Measurements from ENCODE around the gene LMTK2.

LMTK2 gene

GRCh38 chr7:98180751-98181150 is 74.1 kb downstream of the LMTK2 start:
- Histone ChIP-seq H3K27ac (ENCODE audit: low read depth, low read length) (no peak overlapping the region), H3K9me3 (ENCODE audit: low read length) (no peaks in the 10 kb centered on the region), H3K4me1 (ENCODE audit: insufficient read depth, low read length) (no peaks in the 10 kb centered on the region), H3K36me3 (ENCODE audit: insufficient read depth, low read length) (peaks cover 9% of the 10 kb centered on the region), H3K9ac (ENCODE audit: low read length) (no peak overlapping the region), H3K27me3 (ENCODE audit: control insufficient read depth in 1 of 2, insufficient read depth in 2 of 2, low read length in 2 of 2) (no peaks in the 10 kb centered on the region), H3K4me3 (ENCODE audit: low read depth in 1 of 2, low read length in 2 of 2) (no peak overlapping the region)

DNA sequence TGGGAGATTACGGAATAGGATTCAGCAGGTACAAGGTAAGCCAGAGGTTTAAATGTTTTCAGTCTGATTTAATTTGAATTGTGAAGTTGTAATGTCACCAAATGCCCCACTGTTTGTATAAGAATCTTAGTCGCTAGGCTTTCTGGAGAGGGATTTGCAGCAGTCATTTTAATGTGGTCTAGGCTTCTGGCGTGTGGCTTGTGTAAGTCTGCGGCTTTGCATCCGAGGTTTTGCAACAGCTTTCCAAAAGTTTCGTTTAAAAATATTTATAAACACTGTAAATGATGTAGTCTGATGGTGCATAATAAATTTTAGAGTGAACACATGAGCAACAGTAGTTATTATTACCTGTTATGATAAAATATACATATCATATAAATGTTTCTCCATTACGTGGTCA is 78.4 kb downstream of the LMTK2 start:
- H3K4me3 ChIP-seq (ENCODE audit: low read depth in 1 of 2, low read length in 2 of 2) = no peak overlapping the region
- H3K9ac ChIP-seq (ENCODE audit: low read length) = no peak overlapping the region
- peaks cover 12% of the 10 kb centered on the region for H3K4me1 ChIP-seq (ENCODE audit: insufficient read depth, low read length)
- H3K36me3 ChIP-seq (ENCODE audit: insufficient read depth, low read length) = no peaks in the 10 kb centered on the region
- H3K27me3 ChIP-seq (ENCODE audit: control insufficient read depth in 1 of 2, insufficient read depth in 2 of 2, low read length in 2 of 2) = no peaks in the 10 kb centered on the region
- no peak overlapping the region for H3K27ac ChIP-seq (ENCODE audit: low read depth, low read length)
- no peaks in the 10 kb centered on the region for H3K9me3 ChIP-seq (ENCODE audit: low read length)

DNA sequence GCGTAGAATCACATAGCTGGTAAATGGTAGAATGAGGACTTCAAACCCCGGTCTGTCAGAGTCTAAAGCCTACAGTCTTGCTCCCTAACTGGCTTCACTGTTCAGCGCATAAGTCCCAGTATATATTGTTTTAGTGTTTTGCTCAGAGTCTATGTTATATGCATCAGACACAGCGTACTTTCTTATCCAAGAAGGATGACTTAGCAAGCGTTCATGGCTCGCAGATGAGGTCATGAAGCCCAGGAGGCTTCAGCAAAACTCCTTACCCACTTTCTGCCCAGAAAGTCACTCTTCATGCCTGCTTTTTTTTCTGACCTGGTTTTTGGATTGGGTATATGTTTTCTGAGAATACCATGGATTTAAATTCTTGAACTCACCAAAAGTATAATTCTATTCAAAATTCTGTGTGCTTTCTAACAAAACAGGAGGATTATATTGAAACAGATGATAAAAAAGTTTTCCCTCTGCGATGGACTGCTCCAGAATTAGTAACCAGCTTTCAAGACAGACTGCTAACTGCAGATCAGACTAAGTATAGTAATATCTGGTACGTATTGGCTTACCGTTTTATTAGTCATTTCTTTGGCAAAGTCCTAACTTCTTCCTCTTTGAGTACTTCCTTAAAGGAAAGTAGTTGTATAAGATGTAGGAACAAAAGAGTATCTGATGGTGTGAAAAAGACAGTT is 79.9 kb downstream of the LMTK2 start:
- no peaks in the 10 kb centered on the region for H3K9me3 ChIP-seq (ENCODE audit: low read length)
- no peaks in the 10 kb centered on the region for H3K27me3 ChIP-seq (ENCODE audit: control insufficient read depth in 1 of 2, insufficient read depth in 2 of 2, low read length in 2 of 2)
- H3K36me3 ChIP-seq (ENCODE audit: insufficient read depth, low read length) = no peaks in the 10 kb centered on the region
- H3K4me3 ChIP-seq (ENCODE audit: low read depth in 1 of 2, low read length in 2 of 2) = no peak overlapping the region
- H3K27ac ChIP-seq (ENCODE audit: low read depth, low read length) = no peak overlapping the region
- no peak overlapping the region for H3K9ac ChIP-seq (ENCODE audit: low read length)
- H3K4me1 ChIP-seq (ENCODE audit: insufficient read depth, low read length) = peaks cover 12% of the 10 kb centered on the region

DNA sequence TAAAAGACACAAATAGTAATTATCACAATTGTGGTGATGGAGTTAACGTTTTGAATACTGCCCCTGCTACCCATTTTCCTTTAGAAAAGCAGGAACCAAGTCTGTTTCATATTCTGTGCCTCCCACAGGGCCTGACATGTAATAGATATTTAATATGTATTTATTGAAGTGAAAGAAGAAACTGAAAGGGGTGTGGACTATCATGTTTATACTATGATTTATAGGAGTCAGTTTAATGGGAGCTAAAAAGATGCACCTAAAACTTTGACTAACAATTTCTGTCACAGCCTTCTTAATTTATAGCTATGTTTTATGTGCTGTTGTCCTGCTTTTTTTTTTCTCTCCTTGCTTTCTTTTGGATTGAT is 80.5 kb downstream of the LMTK2 start:
- Histone ChIP-seq H3K4me3 (ENCODE audit: low read depth in 1 of 2, low read length in 2 of 2) (no peak overlapping the region), H3K9ac (ENCODE audit: low read length) (no peak overlapping the region), H3K27me3 (ENCODE audit: control insufficient read depth in 1 of 2, insufficient read depth in 2 of 2, low read length in 2 of 2) (no peaks in the 10 kb centered on the region), H3K36me3 (ENCODE audit: insufficient read depth, low read length) (no peaks in the 10 kb centered on the region), H3K27ac (ENCODE audit: low read depth, low read length) (no peak overlapping the region), H3K4me1 (ENCODE audit: insufficient read depth, low read length) (peaks cover 12% of the 10 kb centered on the region), H3K9me3 (ENCODE audit: low read length) (no peaks in the 10 kb centered on the region)

DNA sequence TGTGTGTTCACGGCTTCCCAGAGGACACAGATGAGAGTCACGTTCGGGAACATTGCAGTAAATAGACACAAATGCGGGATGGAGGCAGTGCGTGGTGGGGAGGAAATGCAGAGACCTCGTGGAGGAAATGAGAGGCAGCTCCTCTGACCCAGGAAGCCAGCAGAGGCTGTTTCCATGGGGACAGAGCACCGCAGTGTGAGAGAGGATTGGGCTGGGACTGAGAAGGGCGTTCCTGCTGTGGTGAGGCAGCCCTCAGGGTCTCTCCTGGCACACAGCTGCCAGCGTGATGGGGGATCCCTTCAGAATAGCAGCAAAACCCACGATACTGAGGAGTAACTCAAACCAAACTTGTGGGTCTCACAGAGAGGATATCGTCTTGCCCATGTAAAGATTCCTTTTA is 82.9 kb downstream of the LMTK2 start:
- Histone ChIP-seq H3K36me3 (ENCODE audit: insufficient read depth, low read length) (peaks cover 22% of the 10 kb centered on the region), H3K27ac (ENCODE audit: low read depth, low read length) (no peak overlapping the region), H3K9ac (ENCODE audit: low read length) (no peak overlapping the region), H3K9me3 (ENCODE audit: low read length) (no peaks in the 10 kb centered on the region), H3K4me1 (ENCODE audit: insufficient read depth, low read length) (peaks cover 12% of the 10 kb centered on the region), H3K27me3 (ENCODE audit: control insufficient read depth in 1 of 2, insufficient read depth in 2 of 2, low read length in 2 of 2) (no peaks in the 10 kb centered on the region), H3K4me3 (ENCODE audit: low read depth in 1 of 2, low read length in 2 of 2) (no peak overlapping the region)

- Histone ChIP-seq H3K9me3 (ENCODE audit: low read length) (no peaks in the 10 kb centered on the region), H3K36me3 (ENCODE audit: insufficient read depth, low read length) (peaks cover 31% of the 10 kb centered on the region), H3K27me3 (ENCODE audit: control insufficient read depth in 1 of 2, insufficient read depth in 2 of 2, low read length in 2 of 2) (no peaks in the 10 kb centered on the region), H3K4me3 (ENCODE audit: low read depth in 1 of 2, low read length in 2 of 2) (no peak overlapping the region), H3K27ac (ENCODE audit: low read depth, low read length) (no peak overlapping the region), H3K9ac (ENCODE audit: low read length) (no peak overlapping the region), H3K4me1 (ENCODE audit: insufficient read depth, low read length) (peaks cover 5% of the 10 kb centered on the region)
These were observed 85.2 kb downstream of the LMTK2 start for GRCh38 chr7:98191668-98192431.

- Histone ChIP-seq H3K4me1 (ENCODE audit: insufficient read depth, low read length) (no peaks in the 10 kb centered on the region), H3K9me3 (ENCODE audit: low read length) (no peaks in the 10 kb centered on the region), H3K4me3 (ENCODE audit: low read depth in 1 of 2, low read length in 2 of 2) (no peak overlapping the region), H3K27me3 (ENCODE audit: control insufficient read depth in 1 of 2, insufficient read depth in 2 of 2, low read length in 2 of 2) (no peaks in the 10 kb centered on the region), H3K36me3 (ENCODE audit: insufficient read depth, low read length) (peaks cover 31% of the 10 kb centered on the region), H3K9ac (ENCODE audit: low read length) (no peak overlapping the region), H3K27ac (ENCODE audit: low read depth, low read length) (no peak overlapping the region)
These were observed 86.3 kb downstream of the LMTK2 start for GRCh38 chr7:98192781-98193457.

DNA sequence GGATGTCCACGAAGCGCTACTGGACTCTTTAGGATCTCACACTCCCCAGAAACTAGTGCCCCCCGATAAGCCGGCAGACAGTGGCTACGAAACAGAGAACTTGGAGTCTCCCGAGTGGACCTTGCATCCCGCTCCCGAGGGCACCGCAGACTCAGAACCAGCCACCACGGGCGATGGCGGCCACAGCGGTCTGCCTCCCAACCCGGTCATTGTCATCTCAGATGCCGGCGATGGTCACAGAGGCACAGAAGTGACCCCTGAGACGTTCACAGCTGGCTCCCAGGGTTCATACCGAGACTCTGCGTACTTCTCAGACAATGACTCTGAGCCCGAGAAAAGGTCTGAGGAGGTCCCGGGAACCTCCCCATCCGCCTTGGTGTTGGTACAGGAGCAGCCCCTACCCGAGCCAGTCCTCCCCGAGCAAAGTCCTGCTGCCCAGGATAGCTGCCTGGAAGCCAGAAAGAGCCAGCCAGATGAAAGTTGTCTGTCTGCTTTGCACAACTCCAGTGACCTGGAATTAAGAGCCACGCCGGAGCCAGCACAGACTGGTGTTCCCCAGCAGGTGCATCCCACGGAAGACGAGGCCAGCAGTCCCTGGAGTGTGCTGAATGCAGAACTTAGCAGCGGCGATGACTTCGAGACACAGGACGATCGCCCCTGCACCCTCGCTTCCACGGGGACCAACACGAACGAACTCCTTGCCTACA is 87.0 kb downstream of the LMTK2 start:
- no peaks in the 10 kb centered on the region for H3K4me1 ChIP-seq (ENCODE audit: insufficient read depth, low read length)
- no peaks in the 10 kb centered on the region for H3K27me3 ChIP-seq (ENCODE audit: control insufficient read depth in 1 of 2, insufficient read depth in 2 of 2, low read length in 2 of 2)
- peaks cover 31% of the 10 kb centered on the region for H3K36me3 ChIP-seq (ENCODE audit: insufficient read depth, low read length)
- H3K9ac ChIP-seq (ENCODE audit: low read length) = no peak overlapping the region
- no peak overlapping the region for H3K27ac ChIP-seq (ENCODE audit: low read depth, low read length)
- H3K9me3 ChIP-seq (ENCODE audit: low read length) = no peaks in the 10 kb centered on the region
- H3K4me3 ChIP-seq (ENCODE audit: low read depth in 1 of 2, low read length in 2 of 2) = no peak overlapping the region

DNA sequence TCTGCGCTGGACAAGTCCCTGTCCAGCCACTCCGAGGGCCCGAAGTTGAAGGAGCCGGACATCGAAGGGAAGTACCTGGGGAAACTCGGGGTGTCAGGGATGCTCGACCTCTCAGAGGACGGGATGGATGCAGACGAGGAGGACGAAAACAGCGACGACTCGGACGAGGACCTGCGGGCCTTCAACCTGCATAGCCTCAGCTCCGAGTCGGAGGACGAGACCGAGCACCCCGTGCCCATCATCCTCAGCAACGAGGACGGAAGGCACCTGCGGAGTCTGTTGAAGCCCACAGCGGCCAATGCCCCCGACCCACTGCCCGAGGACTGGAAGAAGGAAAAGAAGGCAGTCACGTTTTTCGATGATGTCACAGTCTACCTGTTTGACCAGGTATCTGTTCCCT is 87.5 kb downstream of the LMTK2 start:
- no peak overlapping the region for H3K9ac ChIP-seq (ENCODE audit: low read length)
- no peak overlapping the region for H3K4me3 ChIP-seq (ENCODE audit: low read depth in 1 of 2, low read length in 2 of 2)

DNA sequence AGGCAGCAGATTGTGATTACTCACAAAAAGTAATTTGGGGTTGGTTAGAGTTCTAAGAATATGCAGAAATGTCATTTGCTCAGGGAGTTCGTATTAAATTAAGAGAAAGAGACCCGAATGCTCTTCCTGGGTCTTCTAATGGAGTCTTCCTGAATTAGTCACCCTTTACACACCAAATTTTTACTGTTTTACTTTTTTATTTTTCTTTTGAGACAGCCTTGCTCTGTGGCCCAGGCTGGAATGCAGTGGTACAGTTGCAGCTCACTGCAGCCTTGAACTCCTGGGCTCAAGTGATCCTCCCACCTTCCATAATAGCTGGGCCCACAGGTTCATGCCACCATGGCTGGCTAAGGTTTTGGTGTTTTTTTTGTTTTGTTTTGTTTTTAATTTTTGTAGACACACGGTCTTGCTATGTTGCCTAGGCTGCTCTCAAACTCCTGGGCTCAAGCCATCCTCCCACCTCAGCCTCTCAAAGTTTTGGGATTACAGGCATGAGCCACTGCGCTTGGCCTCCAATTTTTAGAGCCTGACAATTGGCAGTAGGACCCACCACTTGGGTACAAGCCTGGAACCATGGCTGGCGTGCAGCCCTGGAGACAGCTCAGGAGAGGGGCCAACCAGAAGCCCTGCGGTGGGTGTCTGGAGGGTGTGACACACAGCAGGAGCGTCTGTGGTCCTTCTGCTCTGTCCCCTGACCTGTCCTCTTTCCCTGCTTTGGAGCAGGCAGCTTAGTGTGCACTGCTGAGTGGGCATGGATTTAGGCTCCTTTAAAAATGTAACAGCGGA is 88.2 kb downstream of the LMTK2 start:
- Histone ChIP-seq H3K4me3 (ENCODE audit: low read depth in 1 of 2, low read length in 2 of 2) (no peak overlapping the region), H3K4me1 (ENCODE audit: insufficient read depth, low read length) (no peaks in the 10 kb centered on the region), H3K9me3 (ENCODE audit: low read length) (no peaks in the 10 kb centered on the region), H3K9ac (ENCODE audit: low read length) (no peak overlapping the region), H3K27me3 (ENCODE audit: control insufficient read depth in 1 of 2, insufficient read depth in 2 of 2, low read length in 2 of 2) (no peaks in the 10 kb centered on the region), H3K36me3 (ENCODE audit: insufficient read depth, low read length) (peaks cover 31% of the 10 kb centered on the region), H3K27ac (ENCODE audit: low read depth, low read length) (no peak overlapping the region)

More for the DNA sequence above, 87.5 kb downstream of the LMTK2 start:
- peaks cover 31% of the 10 kb centered on the region for H3K36me3 ChIP-seq (ENCODE audit: insufficient read depth, low read length)
- no peak overlapping the region for H3K27ac ChIP-seq (ENCODE audit: low read depth, low read length)
- H3K9me3 ChIP-seq (ENCODE audit: low read length) = no peaks in the 10 kb centered on the region
- H3K4me1 ChIP-seq (ENCODE audit: insufficient read depth, low read length) = no peaks in the 10 kb centered on the region
- no peaks in the 10 kb centered on the region for H3K27me3 ChIP-seq (ENCODE audit: control insufficient read depth in 1 of 2, insufficient read depth in 2 of 2, low read length in 2 of 2)
